K562 (cell line): ENCODE data around the gene VARS1. TPM values are rescaled to one million over a fixed set of nuclear protein-coding genes. Genes with fewer than 3 reads are reported as not detected.

ENCODE experiments used
- BRD4 ChIP-seq: fragments of 200-600 bp; sonication (generic); IDR thresholded peaks from 2 replicates; pipeline ENCODE4 v1.6.1; 2017; ENCODE audit warnings: inconsistent platforms
- CTBP1 ChIP-seq: fragments of 450-650 bp; IDR thresholded peaks from 2 replicates; pipeline ENCODE4 v1.6.1; 2016; ENCODE audit warnings: borderline replicate concordance
- DACH1 ChIP-seq: fragments of 450-650 bp; IDR thresholded peaks from 2 replicates; pipeline ENCODE4 v1.6.1; 2018; ENCODE audit not compliant: partially characterized antibody
- ELF4 ChIP-seq: fragments of 450-650 bp; formaldehyde crosslinking; IDR thresholded peaks from 2 replicates; pipeline ENCODE4 v1.4.0; 2022; ENCODE audit warnings: missing genetic modification characterization
- ESRRB ChIP-seq: fragments of 250-450 bp; sonication (Bioruptor Pico); IDR thresholded peaks from 2 replicates; pipeline ENCODE4 v1.5.0; 2020; ENCODE audit warnings: mild to moderate bottlenecking, moderate library complexity, borderline replicate concordance
- IFI16 ChIP-seq: fragments of 250-450 bp; sonication (Bioruptor Pico); IDR thresholded peaks from 2 replicates; pipeline ENCODE4 v2.1.2; 2022; ENCODE audit warnings: mild to moderate bottlenecking, inconsistent platforms
- KDM2B ChIP-seq: fragments of 250-450 bp; sonication (Bioruptor Pico); IDR thresholded peaks from 2 replicates; pipeline ENCODE4 v1.8.0; 2021; ENCODE audit warnings: mild to moderate bottlenecking, moderate library complexity
- MTA3 ChIP-seq: fragments of 450-650 bp; formaldehyde crosslinking; IDR thresholded peaks from 2 replicates; pipeline ENCODE4 v1.6.1; 2017; ENCODE audit warnings: mild to moderate bottlenecking, borderline replicate concordance
- MYBL2 ChIP-seq, 2 experiments: fragments of 450-650 bp in 1 of 2; sonication (generic) in 1 of 2; formaldehyde crosslinking in 1 of 2; IDR thresholded peaks; 2 replicates each; pipeline versions ENCODE4 v1.6.1 to v1.8.1; 2017 to 2022; ENCODE audit warnings: borderline replicate concordance in 1 of 2, inconsistent platforms in 1 of 2, low read depth in 1 of 2, mild to moderate bottlenecking in 1 of 2, missing genetic modification reagents in 1 of 2, moderate library complexity in 1 of 2
- POLR2G ChIP-seq: fragments of 200-400 bp; formaldehyde crosslinking; IDR thresholded peaks from 2 replicates; pipeline ENCODE4 v1.6.1; 2017; ENCODE audit warnings: low read depth, mild to moderate bottlenecking, antibody characterized with exemption, low read length, moderate library complexity
- SMAD3 ChIP-seq: fragments of 450-650 bp; formaldehyde crosslinking; conservative IDR thresholded peaks from 2 replicates; pipeline ENCODE4 v1.4.0; 2020; ENCODE audit warnings: mild to moderate bottlenecking
- STAT5A ChIP-seq: IDR thresholded peaks from 2 replicates; pipeline ENCODE4 v1.6.1; 2012; ENCODE audit warnings: low read length, inconsistent platforms, borderline replicate concordance
- TAF15 ChIP-seq: fragments of 200-400 bp; formaldehyde crosslinking; IDR thresholded peaks from 2 replicates; pipeline ENCODE4 v1.6.1; 2017; ENCODE audit warnings: mild to moderate bottlenecking, low read depth, low read length, moderate library complexity
- TBL1XR1 ChIP-seq, 2 experiments: IDR thresholded peaks; 2 replicates each; pipeline ENCODE4 v1.6.1; 2012; ENCODE audit warnings: improper control_type of control experiment in 2 of 2, low read length in 2 of 2, mild to moderate bottlenecking in 1 of 2
- TCF3 ChIP-seq: sonication (generic); formaldehyde crosslinking; IDR thresholded peaks from 2 replicates; pipeline ENCODE4 v1.4.0; 2020; ENCODE audit warnings: mild to moderate bottlenecking, missing genetic modification reagents
- ZBED1 ChIP-seq: IDR thresholded peaks from 2 replicates; pipeline ENCODE4 v1.6.1; 2014
- ZBTB17 ChIP-seq: fragments of 450-650 bp; formaldehyde crosslinking; IDR thresholded peaks from 2 replicates; pipeline ENCODE4 v1.4.0; 2020; ENCODE audit warnings: mild to moderate bottlenecking
- ZFP36 ChIP-seq: fragments of 150-350 bp; IDR thresholded peaks from 2 replicates; pipeline ENCODE4 v1.6.1; 2018; ENCODE audit warnings: low read length, low read depth; ENCODE audit not compliant: partially characterized antibody
- ZNF146 ChIP-seq: IDR thresholded peaks from one replicate; pipeline ENCODE4 v1.6.1; 2018; ENCODE audit warnings: missing compliant biosample characterization; ENCODE audit not compliant: unreplicated experiment
- ZNF586 ChIP-seq: fragments of 450-650 bp; formaldehyde crosslinking; conservative IDR thresholded peaks from 2 replicates; pipeline ENCODE4 v1.4.0; 2020; ENCODE audit warnings: mild to moderate bottlenecking, moderate library complexity
- polyA plus RNA-seq, 8 experiments: library from polyadenylated mRNA; depleted of rRNA in 4 of 8; stranded (reverse) in 5 of 8; unstranded in 3 of 8; fragments of >200 nt; fragmentation: Nextera tagmentation in 2 of 8; fragmentation: Illumina TruSeq in 1 of 8; extraction: Ambion mirVana in 2 of 8; extraction: Trizol in 1 of 8; gene quantifications; 2 replicates each; pipeline versions ENCODE4 v1.2.1 to v1.2.3, GENCODE V29; 2011 to 2014; ENCODE audit warnings: inconsistent platforms in 1 of 8, missing spikeins in 1 of 8
- total RNA-seq, 7 experiments: library from RNA; depleted of rRNA in 6 of 7; stranded (reverse); fragments of >200 nt in 6 of 7; fragmentation: Illumina TruSeq in 2 of 7; extraction: Trizol in 2 of 7; gene quantifications; 2 replicates each; pipeline versions ENCODE4 v1.2.1 to v1.2.3, GENCODE V29; 2011 to 2021; ENCODE audit warnings: low replicate concordance in 1 of 7
- TF ChIP-seq, protein P1 (sequence below), 3 experiments: fragments of 200-800 bp in 1 of 3; sonication (Bioruptor generic) in 1 of 3; sonication (generic) in 1 of 3; formaldehyde crosslinking in 1 of 3; IDR thresholded peaks; 2 replicates each; pipeline versions ENCODE4 v1.6.1 to v1.8.0; 2016 to 2022; ENCODE audit warnings: mild to moderate bottlenecking in 2 of 3, missing compliant biosample characterization in 2 of 3, missing genetic modification characterization in 2 of 3, missing genetic modification reagents in 1 of 3
- TF ChIP-seq, protein P2 (sequence below): fragments of 450-650 bp; formaldehyde crosslinking; IDR thresholded peaks from 2 replicates; pipeline ENCODE4 v1.4.0; 2022; ENCODE audit warnings: mild to moderate bottlenecking, moderate library complexity
- TF ChIP-seq, protein P3 (sequence below): sonication (generic); formaldehyde crosslinking; IDR thresholded peaks from 2 replicates; pipeline ENCODE4 v1.8.0; 2022; ENCODE audit warnings: missing genetic modification reagents, mild to moderate bottlenecking, moderate library complexity, borderline replicate concordance
- TF ChIP-seq, protein P4 (sequence below): IDR thresholded peaks from 2 replicates; pipeline ENCODE4 v1.6.1; 2016; ENCODE audit warnings: missing genetic modification characterization, missing compliant biosample characterization

The VARS1 gene
- total and polyA plus RNA-seq, 9 of the 15 experiments (the other 6 are each of a cell fraction or from before 2014, with no cell fraction given), result 2.9 to 488 (median 130) TPM

DNA sequence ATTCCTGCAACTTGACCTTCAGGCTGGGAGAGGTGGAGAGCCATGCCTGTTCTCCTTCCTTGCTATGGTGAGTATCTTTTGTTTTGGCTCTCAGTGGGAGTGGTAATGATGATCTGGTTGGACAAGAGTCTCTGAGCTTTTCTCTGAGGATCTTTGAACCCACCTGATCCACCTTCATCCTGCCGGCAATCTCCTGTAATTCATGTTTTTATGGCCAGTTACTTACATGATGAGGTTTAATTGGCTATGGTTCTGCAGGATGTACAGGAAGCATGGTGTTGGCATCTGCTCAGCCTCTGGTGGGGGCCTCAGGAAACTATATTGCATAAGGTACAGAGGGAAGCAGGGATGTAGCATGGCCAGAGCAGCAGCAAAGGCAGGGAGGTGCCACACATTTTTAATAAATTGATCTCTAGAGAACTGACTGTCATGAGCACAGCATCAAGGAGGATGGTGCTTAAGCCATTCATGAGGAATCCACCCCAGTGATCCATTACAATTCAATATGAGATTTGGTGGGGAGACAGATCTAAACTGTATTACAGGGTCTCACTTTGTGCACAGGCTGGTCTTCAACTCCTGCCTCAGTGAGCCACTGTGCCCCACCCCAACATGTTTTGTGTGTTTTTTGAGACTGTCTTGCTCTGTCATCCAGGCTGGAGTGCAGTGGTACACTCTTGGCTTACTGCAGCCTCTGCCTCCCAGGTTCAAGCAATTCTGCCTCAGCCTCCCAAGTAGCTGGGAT, 42.0 kb upstream of the VARS1 start (continued):
- TF ChIP-seq, protein P1, sequence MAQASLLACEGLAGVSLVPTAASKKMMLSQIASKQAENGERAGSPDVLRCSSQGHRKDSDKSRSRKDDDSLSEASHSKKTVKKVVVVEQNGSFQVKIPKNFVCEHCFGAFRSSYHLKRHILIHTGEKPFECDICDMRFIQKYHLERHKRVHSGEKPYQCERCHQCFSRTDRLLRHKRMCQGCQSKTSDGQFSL (CRISPR knock-in tag; IDR thresholded peaks at IDR 0.05), result no peak
- TF ChIP-seq, protein P1 (tag; IDR thresholded peaks at IDR 0.05), result 0 out of 4 replicates have a peak, but pooled peaks of 1 of the 2 experiments have one; percentile 53
- TF ChIP-seq TCF3 (peak; percentile 30; the same call in 1 of the 2 replicates), TAF15 (no peak), ZBED1 (no peak), MYBL2 (IDR thresholded peaks at IDR 0.05; ENCODE audit: low read depth) (no peak), MYBL2 (CRISPR knock-in tag; IDR thresholded peaks at IDR 0.05; ENCODE audit: borderline replicate concordance) (no peak), BRD4 (no peak), MTA3 (no peak), CTBP1 (no peak), TBL1XR1 (IDR thresholded peaks at IDR 0.05; ENCODE audit: low read length in 2 of 2) (peak in 1 of 2 experiments; percentile 4; a peak in 1 of 4 replicates), ZBTB17 (CRISPR knock-in tag) (no peak), SMAD3 (CRISPR knock-in tag) (no peak), ZFP36 (no peak), STAT5A (peak; percentile 7; the same call in 1 of the 2 replicates), POLR2G (no peak), ESRRB (CRISPR knock-in tag) (no peak), ZNF586 (no peak), DACH1 (no peak), KDM2B (no peak), ZNF146 (CRISPR knock-in tag) (no peak), IFI16 (CRISPR knock-in tag) (no peak), ELF4 (CRISPR knock-in tag) (no peak)
- TF ChIP-seq, protein P2, sequence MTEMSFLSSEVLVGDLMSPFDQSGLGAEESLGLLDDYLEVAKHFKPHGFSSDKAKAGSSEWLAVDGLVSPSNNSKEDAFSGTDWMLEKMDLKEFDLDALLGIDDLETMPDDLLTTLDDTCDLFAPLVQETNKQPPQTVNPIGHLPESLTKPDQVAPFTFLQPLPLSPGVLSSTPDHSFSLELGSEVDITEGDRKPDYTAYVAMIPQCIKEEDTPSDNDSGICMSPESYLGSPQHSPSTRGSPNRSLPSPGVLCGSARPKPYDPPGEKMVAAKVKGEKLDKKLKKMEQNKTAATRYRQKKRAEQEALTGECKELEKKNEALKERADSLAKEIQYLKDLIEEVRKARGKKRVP (CRISPR knock-in tag), result no peak
- TF ChIP-seq, protein P3, sequence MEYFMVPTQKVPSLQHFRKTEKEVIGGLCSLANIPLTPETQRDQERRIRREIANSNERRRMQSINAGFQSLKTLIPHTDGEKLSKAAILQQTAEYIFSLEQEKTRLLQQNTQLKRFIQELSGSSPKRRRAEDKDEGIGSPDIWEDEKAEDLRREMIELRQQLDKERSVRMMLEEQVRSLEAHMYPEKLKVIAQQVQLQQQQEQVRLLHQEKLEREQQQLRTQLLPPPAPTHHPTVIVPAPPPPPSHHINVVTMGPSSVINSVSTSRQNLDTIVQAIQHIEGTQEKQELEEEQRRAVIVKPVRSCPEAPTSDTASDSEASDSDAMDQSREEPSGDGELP, result peak; percentile 32; the same call in 1 of the 2 replicates
- TF ChIP-seq, protein P4, sequence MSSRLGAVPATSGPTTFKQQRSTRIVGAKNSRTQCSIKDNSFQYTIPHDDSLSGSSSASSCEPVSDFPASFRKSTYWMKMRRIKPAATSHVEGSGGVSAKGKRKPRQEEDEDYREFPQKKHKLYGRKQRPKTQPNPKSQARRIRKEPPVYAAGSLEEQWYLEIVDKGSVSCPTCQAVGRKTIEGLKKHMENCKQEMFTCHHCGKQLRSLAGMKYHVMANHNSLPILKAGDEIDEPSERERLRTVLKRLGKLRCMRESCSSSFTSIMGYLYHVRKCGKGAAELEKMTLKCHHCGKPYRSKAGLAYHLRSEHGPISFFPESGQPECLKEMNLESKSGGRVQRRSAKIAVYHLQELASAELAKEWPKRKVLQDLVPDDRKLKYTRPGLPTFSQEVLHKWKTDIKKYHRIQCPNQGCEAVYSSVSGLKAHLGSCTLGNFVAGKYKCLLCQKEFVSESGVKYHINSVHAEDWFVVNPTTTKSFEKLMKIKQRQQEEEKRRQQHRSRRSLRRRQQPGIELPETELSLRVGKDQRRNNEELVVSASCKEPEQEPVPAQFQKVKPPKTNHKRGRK, result no peak
